OCI-LY1 (cell line): ENCODE measurements around the gene COG6.

Source experiments
- EZH2 ChIP-seq: fragments of 200-600 bp; sonication (generic), shearing (Covaris generic); IDR thresholded peaks from 2 replicates; pipeline ENCODE4 v1.8.0; 2017; ENCODE audit warnings: borderline replicate concordance, mixed run types, mild to moderate bottlenecking, antibody characterized with exemption, low read length, moderate library complexity, mixed read lengths
- TF ChIP-seq, protein P1 (sequence below): fragments of 200-600 bp; sonication (generic), shearing (Covaris generic); IDR thresholded peaks from 2 replicates; pipeline ENCODE4 v1.5.1; 2017; ENCODE audit warnings: mild to moderate bottlenecking, antibody characterized with exemption, low read length, moderate library complexity, mixed read lengths

- TF ChIP-seq, protein P1, sequence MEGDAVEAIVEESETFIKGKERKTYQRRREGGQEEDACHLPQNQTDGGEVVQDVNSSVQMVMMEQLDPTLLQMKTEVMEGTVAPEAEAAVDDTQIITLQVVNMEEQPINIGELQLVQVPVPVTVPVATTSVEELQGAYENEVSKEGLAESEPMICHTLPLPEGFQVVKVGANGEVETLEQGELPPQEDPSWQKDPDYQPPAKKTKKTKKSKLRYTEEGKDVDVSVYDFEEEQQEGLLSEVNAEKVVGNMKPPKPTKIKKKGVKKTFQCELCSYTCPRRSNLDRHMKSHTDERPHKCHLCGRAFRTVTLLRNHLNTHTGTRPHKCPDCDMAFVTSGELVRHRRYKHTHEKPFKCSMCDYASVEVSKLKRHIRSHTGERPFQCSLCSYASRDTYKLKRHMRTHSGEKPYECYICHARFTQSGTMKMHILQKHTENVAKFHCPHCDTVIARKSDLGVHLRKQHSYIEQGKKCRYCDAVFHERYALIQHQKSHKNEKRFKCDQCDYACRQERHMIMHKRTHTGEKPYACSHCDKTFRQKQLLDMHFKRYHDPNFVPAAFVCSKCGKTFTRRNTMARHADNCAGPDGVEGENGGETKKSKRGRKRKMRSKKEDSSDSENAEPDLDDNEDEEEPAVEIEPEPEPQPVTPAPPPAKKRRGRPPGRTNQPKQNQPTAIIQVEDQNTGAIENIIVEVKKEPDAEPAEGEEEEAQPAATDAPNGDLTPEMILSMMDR: no peak
- TF ChIP-seq EZH2: no peak
Observed at GRCh38 chr13:39632994-39633393, 22.5 kb upstream of the COG6 start.
